Body of pancreas (tissue), 4 donors: ENCODE measurements around the gene GALNT7.

Experiments used
- CTCF ChIP-seq, 7 experiments: fragments of 450-650 bp in 4 of 7; fragments of 200-600 bp in 3 of 7; sonication (generic) in 3 of 7; IDR thresholded peaks; one replicate each; pipeline ENCODE4 v1.5.1; 2016 to 2019; ENCODE audit warnings: antibody characterized with exemption in 7 of 7
- POLR2A ChIP-seq, 3 donors: fragments of 450-650 bp; IDR thresholded peaks; one replicate each; pipeline ENCODE4 v1.6.1; 2016; ENCODE audit warnings: antibody characterized with exemption in 3 of 3, mild to moderate bottlenecking in 2 of 3

DNA sequence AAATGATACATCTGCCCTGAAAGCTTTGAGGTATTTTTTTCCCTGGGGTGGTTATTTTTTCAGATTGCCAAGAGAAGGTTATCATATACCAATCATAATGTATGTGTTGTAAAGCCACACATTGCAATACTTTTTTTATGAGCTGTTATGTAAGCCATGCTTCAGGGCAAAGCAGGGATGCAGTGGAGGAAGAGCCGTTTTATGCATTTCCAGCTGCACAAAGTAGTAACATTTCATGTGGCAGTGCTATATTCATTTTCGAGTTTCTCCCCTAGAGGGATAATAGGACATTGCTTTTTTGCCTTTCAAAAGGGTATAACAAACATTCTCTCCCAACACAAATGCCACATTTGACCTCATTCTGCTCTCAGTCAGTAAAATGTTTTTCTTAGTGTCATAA lies 68.5 kb downstream of the GALNT7 start:
- TF ChIP-seq CTCF (IDR thresholded peaks at IDR 0.05): peak in 1 of 7 experiments; percentile 12
- TF ChIP-seq POLR2A (IDR thresholded peaks at IDR 0.05): no peak
